ENCODE results near the gene HEXIM1. TPM values are rescaled to one million over a fixed set of nuclear protein-coding genes. Genes with fewer than 3 reads are reported as not detected.

The HEXIM1 gene
- total RNA-seq, 1 experiment from 2014 or later: 57.2 TPM

DNA sequence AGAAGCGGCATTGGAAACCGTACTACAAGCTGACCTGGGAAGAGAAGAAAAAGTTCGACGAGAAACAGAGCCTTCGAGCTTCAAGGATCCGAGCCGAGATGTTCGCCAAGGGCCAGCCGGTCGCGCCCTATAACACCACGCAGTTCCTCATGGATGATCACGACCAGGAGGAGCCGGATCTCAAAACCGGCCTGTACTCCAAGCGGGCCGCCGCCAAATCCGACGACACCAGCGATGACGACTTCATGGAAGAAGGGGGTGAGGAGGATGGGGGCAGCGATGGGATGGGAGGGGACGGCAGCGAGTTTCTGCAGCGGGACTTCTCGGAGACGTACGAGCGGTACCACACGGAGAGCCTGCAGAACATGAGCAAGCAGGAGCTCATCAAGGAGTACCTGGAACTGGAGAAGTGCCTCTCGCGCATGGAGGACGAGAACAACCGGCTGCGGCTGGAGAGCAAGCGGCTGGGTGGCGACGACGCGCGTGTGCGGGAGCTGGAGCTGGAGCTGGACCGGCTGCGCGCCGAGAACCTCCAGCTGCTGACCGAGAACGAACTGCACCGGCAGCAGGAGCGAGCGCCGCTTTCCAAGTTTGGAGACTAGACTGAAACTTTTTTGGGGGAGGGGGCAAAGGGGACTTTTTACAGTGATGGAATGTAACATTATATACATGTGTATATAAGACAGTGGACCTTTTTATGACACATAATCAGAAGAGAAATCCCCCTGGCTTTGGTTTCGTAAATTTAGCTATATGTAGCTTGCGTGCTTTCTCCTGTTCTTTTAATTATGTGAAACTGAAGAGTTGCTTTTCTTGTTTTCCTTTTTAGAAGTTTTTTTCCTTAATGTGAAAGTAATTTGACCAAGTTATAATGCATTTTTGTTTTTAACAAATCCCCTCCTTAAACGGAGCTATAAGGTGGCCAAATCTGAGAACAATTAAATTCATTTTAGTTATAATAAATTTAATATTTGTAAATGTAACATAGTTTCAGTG is 1.7 kb downstream of the HEXIM1 start:
- Mint-ChIP-seq H3K36me3 (ENCODE audit: insufficient read depth, unreplicated experiment) (peaks cover 81% of the 10 kb centered on the region), H3K4me1 (ENCODE audit: low read depth, unreplicated experiment) (peaks cover 39% of the 10 kb centered on the region), H3K9me3 (ENCODE audit: low read depth, unreplicated experiment) (no peaks in the 10 kb centered on the region), H3K4me3 (ENCODE audit: low read depth, unreplicated experiment) (peak overlapping the region; percentile 98), H3K27me3 (ENCODE audit: unreplicated experiment) (peaks cover 14% of the 10 kb centered on the region), H3K27ac (ENCODE audit: unreplicated experiment) (peak overlapping the region; percentile 100)
- TF ChIP-seq, protein P1, sequence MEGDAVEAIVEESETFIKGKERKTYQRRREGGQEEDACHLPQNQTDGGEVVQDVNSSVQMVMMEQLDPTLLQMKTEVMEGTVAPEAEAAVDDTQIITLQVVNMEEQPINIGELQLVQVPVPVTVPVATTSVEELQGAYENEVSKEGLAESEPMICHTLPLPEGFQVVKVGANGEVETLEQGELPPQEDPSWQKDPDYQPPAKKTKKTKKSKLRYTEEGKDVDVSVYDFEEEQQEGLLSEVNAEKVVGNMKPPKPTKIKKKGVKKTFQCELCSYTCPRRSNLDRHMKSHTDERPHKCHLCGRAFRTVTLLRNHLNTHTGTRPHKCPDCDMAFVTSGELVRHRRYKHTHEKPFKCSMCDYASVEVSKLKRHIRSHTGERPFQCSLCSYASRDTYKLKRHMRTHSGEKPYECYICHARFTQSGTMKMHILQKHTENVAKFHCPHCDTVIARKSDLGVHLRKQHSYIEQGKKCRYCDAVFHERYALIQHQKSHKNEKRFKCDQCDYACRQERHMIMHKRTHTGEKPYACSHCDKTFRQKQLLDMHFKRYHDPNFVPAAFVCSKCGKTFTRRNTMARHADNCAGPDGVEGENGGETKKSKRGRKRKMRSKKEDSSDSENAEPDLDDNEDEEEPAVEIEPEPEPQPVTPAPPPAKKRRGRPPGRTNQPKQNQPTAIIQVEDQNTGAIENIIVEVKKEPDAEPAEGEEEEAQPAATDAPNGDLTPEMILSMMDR (IDR thresholded peaks at IDR 0.05; ENCODE audit: unreplicated experiment): no peak
- DNase-seq: peak; percentile 58
- CTCF ChIA-PET: interaction anchor here (0.5 to 7.8 kb wide), 18 partner anchors 10 to 169 kb away, joined by 3 to 253 read pairs (median 10); partner anchors contain the start of genes ACBD4, HEXIM2 and MAP3K14
- BruUV-seq (replicated peaks): no TSS peak
- intact Hi-C loops (cut with micrococcal nuclease; ENCODE audit: unreplicated experiment): loop anchor here (1.0 to 10.0 kb wide), 2 partner anchors 43 to 235 kb away; no protein-coding TSS in a partner anchor

DNA sequence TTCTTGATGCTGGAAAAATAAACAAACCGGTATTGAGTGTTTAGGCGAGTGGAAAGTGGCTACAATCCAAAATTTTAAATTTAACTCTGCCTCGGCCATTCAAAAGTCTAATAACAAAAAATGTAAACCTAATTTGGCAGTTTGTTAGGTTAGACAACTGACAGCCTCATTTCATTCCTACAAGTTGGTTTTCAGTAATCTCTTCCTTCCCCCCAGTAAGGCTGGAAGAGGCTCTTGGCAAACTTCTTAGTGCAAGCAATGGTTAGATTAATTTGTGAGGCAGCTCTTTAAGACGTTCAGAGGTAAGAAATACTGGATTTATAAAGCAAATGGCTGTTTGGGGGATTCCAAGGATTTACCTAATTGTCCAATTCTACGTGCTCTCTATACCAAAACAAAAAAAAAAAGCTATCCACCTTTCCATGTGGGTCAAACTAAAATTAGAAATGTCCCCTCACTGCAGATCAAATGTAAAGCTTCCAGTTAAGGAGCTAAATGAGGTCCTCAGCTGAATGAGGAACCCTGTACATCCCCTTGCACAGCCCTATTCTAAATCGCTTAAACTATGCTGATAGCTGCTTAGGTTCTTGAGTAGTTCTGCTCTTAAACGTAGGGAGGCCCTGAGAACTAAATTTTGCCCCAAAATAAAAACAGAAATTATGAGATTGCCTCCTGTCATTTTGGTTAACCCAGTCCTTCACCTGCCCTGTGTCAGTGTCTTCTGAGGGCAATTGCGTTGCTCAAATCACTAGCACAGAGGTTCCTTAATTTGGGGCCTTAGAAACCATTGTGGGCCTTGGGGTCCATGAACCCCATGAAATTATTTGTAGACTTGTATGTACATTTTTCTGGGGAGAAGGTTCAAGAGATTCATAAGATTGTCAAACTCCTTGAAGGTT is 2.9 kb downstream of the HEXIM1 start:
- no TSS peak for BruUV-seq (replicated peaks)
- H3K36me3 Mint-ChIP-seq (ENCODE audit: insufficient read depth, unreplicated experiment): peaks cover 80% of the 10 kb centered on the region
- peak overlapping the region; percentile 98 for H3K4me3 Mint-ChIP-seq (ENCODE audit: low read depth, unreplicated experiment)
- no peak for DNase-seq
- TF ChIP-seq, protein P1 (IDR thresholded peaks at IDR 0.05; ENCODE audit: unreplicated experiment): no peak
- CTCF ChIA-PET: interaction anchor here (0.6 to 7.8 kb wide), 11 partner anchors 9 to 123 kb away, joined by 3 to 253 read pairs (median 5); partner anchors contain the start of genes ACBD4 and HEXIM2
- H3K9me3 Mint-ChIP-seq (ENCODE audit: low read depth, unreplicated experiment): no peaks in the 10 kb centered on the region
- H3K4me1 Mint-ChIP-seq (ENCODE audit: low read depth, unreplicated experiment): peaks cover 44% of the 10 kb centered on the region
- peaks cover 14% of the 10 kb centered on the region for H3K27me3 Mint-ChIP-seq (ENCODE audit: unreplicated experiment)
- H3K27ac Mint-ChIP-seq (ENCODE audit: unreplicated experiment): peak overlapping the region; percentile 100
- intact Hi-C loops (cut with micrococcal nuclease; ENCODE audit: unreplicated experiment): loop anchor here (1.0 kb wide), 1 partner anchor 42 kb away; no protein-coding TSS in a partner anchor

DNA sequence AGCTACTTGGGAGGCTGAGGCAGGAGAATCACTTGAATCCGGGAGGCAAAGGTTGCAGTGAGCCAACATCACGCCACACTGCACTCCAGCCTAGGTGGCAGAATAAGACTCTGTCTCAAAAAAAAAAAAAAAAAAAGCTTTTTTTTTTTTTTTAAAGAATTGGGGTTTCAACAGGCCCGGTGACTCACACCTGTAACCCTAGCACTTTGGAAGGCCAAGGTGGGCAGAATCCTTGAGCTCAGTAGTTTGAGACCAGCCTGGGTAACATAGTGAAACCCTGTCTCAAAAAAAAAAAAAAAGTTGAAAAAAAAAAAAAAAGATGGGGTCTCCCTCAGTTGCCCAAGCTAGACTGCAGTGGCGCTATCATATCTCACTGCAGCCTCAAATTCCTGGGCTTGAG is 6.8 kb downstream of the HEXIM1 start:
- H3K27me3 Mint-ChIP-seq (ENCODE audit: unreplicated experiment): no peaks in the 10 kb centered on the region
- CTCF ChIA-PET: interaction anchor here (0.6 to 1.9 kb wide), 8 partner anchors 18 to 264 kb away, joined by 4 to 11 read pairs (median 8); partner anchors contain the start of gene ACBD4
- peaks cover 67% of the 10 kb centered on the region for H3K36me3 Mint-ChIP-seq (ENCODE audit: insufficient read depth, unreplicated experiment)
- intact Hi-C loops (cut with micrococcal nuclease; ENCODE audit: unreplicated experiment): no loop called here
- TF ChIP-seq, protein P1 (IDR thresholded peaks at IDR 0.05; ENCODE audit: unreplicated experiment): no peak
- peaks cover 47% of the 10 kb centered on the region for H3K4me1 Mint-ChIP-seq (ENCODE audit: low read depth, unreplicated experiment)
- no peaks in the 10 kb centered on the region for H3K9me3 Mint-ChIP-seq (ENCODE audit: low read depth, unreplicated experiment)
- no peak overlapping the region for H3K27ac Mint-ChIP-seq (ENCODE audit: unreplicated experiment)
- no peak overlapping the region for H3K4me3 Mint-ChIP-seq (ENCODE audit: low read depth, unreplicated experiment)
- no TSS peak for BruUV-seq (replicated peaks)
- DNase-seq: no peak

DNA sequence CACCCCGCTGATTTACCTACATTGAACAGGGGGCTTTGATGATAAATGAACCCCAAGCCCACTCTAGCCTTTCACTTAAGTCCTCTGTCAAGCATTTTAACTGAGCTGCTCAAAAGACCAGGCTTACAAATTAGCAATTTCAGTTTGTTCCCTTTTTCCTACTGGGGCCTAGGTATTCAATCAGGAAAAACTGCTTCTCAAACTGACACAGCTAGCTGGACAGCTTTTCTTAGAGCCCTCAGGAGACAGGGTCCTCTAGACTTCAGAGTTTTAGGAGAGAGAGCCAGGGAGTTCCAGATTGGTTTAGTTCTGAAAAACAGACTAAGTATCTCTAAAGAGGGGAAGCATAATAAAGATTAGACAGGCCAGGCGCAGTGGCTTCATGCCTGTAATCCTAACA is 7.2 kb downstream of the HEXIM1 start:
- Mint-ChIP-seq H3K36me3 (ENCODE audit: insufficient read depth, unreplicated experiment) (peaks cover 67% of the 10 kb centered on the region), H3K27ac (ENCODE audit: unreplicated experiment) (peak overlapping the region; percentile 68), H3K27me3 (ENCODE audit: unreplicated experiment) (no peaks in the 10 kb centered on the region), H3K4me1 (ENCODE audit: low read depth, unreplicated experiment) (peaks cover 49% of the 10 kb centered on the region), H3K9me3 (ENCODE audit: low read depth, unreplicated experiment) (no peaks in the 10 kb centered on the region), H3K4me3 (ENCODE audit: low read depth, unreplicated experiment) (no peak overlapping the region)
- DNase-seq: no peak
- TF ChIP-seq, protein P1 (IDR thresholded peaks at IDR 0.05; ENCODE audit: unreplicated experiment): no peak
- intact Hi-C loops (cut with micrococcal nuclease; ENCODE audit: unreplicated experiment): no loop called here
- BruUV-seq (replicated peaks): no TSS peak
- CTCF ChIA-PET: interaction anchor here (0.6 to 1.9 kb wide), 8 partner anchors 17 to 263 kb away, joined by 4 to 11 read pairs (median 8); partner anchors contain the start of gene ACBD4

All from Calu3 (cell line).